Measurements from ENCODE around the gene CCNA2. TPM values are rescaled to one million over a fixed set of nuclear protein-coding genes. Genes with fewer than 3 reads are reported as not detected.
A peak's percentile ranks its signal among the peaks of the same experiment; 100 is the strongest.

Gene CCNA2
- total RNA-seq, 2 donors from 2014 or later, result 46.3 to 64.1 TPM

- DNase-seq (ENCODE audit: low spot score), result no peak
- peak; percentile 2 to 29 for ATAC-seq
- Mint-ChIP-seq H3K36me3 (peaks cover 18% of the 10 kb centered on the region), H3K4me1 (ENCODE audit: low read depth in 2 of 2) (peaks cover 14 to 19% of the 10 kb centered on the region in 2 donors), H3K4me3 (peak overlapping the region; percentile 91), H3K27me3 (no peaks in the 10 kb centered on the region), H3K27ac (peak overlapping the region; percentile 85 to 89), H3K9me3 (no peaks in the 10 kb centered on the region)
These were observed 733 bp downstream of the CCNA2 start for GRCh38 chr4:121822796-121823504.

GRCh38 chr4:121822047-121822446 is 1.6 kb downstream of the CCNA2 start:
- Mint-ChIP-seq H3K4me1 (ENCODE audit: low read depth in 2 of 2) (peaks cover 14 to 19% of the 10 kb centered on the region in 2 donors), H3K36me3 (peaks cover 18% of the 10 kb centered on the region), H3K27me3 (no peaks in the 10 kb centered on the region), H3K9me3 (no peaks in the 10 kb centered on the region), H3K4me3 (peak overlapping the region; percentile 91), H3K27ac (peak overlapping the region in 1 of 2 donors; percentile 85)
- DNase-seq (ENCODE audit: low spot score) (no peak), ATAC-seq (no peak)

- no peak for ATAC-seq
- Mint-ChIP-seq H3K9me3 (no peaks in the 10 kb centered on the region), H3K36me3 (peaks cover 22% of the 10 kb centered on the region), H3K4me1 (ENCODE audit: low read depth in 2 of 2) (peaks cover 14 to 17% of the 10 kb centered on the region in 2 donors), H3K4me3 (no peak overlapping the region), H3K27me3 (no peaks in the 10 kb centered on the region), H3K27ac (no peak overlapping the region)
- DNase-seq (ENCODE audit: low spot score), result no peak
These were observed 4.3 kb downstream of the CCNA2 start for GRCh38 chr4:121819216-121819965.

- no peaks in the 10 kb centered on the region for H3K27me3 Mint-ChIP-seq
- peaks cover 27% of the 10 kb centered on the region for H3K36me3 Mint-ChIP-seq
- DNase-seq (ENCODE audit: low spot score) (no peak), ATAC-seq (no peak)
- no peaks in the 10 kb centered on the region for H3K9me3 Mint-ChIP-seq
- no peak overlapping the region for H3K4me3 Mint-ChIP-seq
- peaks cover 7 to 14% of the 10 kb centered on the region in 2 donors for H3K4me1 Mint-ChIP-seq (ENCODE audit: low read depth in 2 of 2)
- H3K27ac Mint-ChIP-seq, result no peak overlapping the region
These were observed 5.5 kb downstream of the CCNA2 start for GRCh38 chr4:121818215-121818614.

- no peaks in the 10 kb centered on the region for H3K9me3 Mint-ChIP-seq
- H3K27me3 Mint-ChIP-seq, result no peaks in the 10 kb centered on the region
- H3K4me1 Mint-ChIP-seq (ENCODE audit: low read depth in 2 of 2), result peaks cover 2 to 12% of the 10 kb centered on the region in 2 donors
- H3K27ac Mint-ChIP-seq, result no peak overlapping the region
- DNase-seq (ENCODE audit: low spot score) (no peak), ATAC-seq (peak in 1 of 2 donors; percentile 6)
- peaks cover 25% of the 10 kb centered on the region for H3K36me3 Mint-ChIP-seq
- no peak overlapping the region for H3K4me3 Mint-ChIP-seq
These were observed 6.0 kb downstream of the CCNA2 start for GRCh38 chr4:121817701-121818100.

GRCh38 chr4:121817006-121817405 is 6.7 kb downstream of the CCNA2 start:
- H3K27ac Mint-ChIP-seq, result no peak overlapping the region
- H3K36me3 Mint-ChIP-seq, result peaks cover 21% of the 10 kb centered on the region

GRCh38 chr4:121814756-121815155 is 8.9 kb downstream of the CCNA2 start:
- DNase-seq (ENCODE audit: low spot score) (no peak), ATAC-seq (no peak)
- Mint-ChIP-seq H3K4me1 (ENCODE audit: low read depth in 2 of 2) (peaks cover 3 to 6% of the 10 kb centered on the region in 2 donors), H3K36me3 (peaks cover 24% of the 10 kb centered on the region), H3K4me3 (no peak overlapping the region), H3K27ac (no peak overlapping the region), H3K27me3 (no peaks in the 10 kb centered on the region), H3K9me3 (no peaks in the 10 kb centered on the region)

More at GRCh38 chr4:121817006-121817405, 6.7 kb downstream of the CCNA2 start:
- H3K4me1 Mint-ChIP-seq (ENCODE audit: low read depth in 2 of 2), result peaks cover 0 to 6% of the 10 kb centered on the region in 2 donors
- DNase-seq (ENCODE audit: low spot score) (no peak), ATAC-seq (no peak)
- H3K9me3 Mint-ChIP-seq, result no peaks in the 10 kb centered on the region
- H3K27me3 Mint-ChIP-seq, result no peaks in the 10 kb centered on the region
- no peak overlapping the region for H3K4me3 Mint-ChIP-seq

GRCh38 chr4:121811122-121811521 is 12.6 kb downstream of the CCNA2 start:
- no peak overlapping the region for H3K27ac Mint-ChIP-seq
- ATAC-seq (peak in 1 of 2 donors; percentile 51), DNase-seq (ENCODE audit: low spot score) (no peak)
- peaks cover 14% of the 10 kb centered on the region for H3K36me3 Mint-ChIP-seq
- H3K9me3 Mint-ChIP-seq, result no peaks in the 10 kb centered on the region
- H3K4me3 Mint-ChIP-seq, result no peak overlapping the region
- peaks cover 0 to 3% of the 10 kb centered on the region in 2 donors for H3K4me1 Mint-ChIP-seq (ENCODE audit: low read depth in 2 of 2)
- no peaks in the 10 kb centered on the region for H3K27me3 Mint-ChIP-seq

- Mint-ChIP-seq H3K27ac (no peak overlapping the region), H3K27me3 (no peaks in the 10 kb centered on the region), H3K4me1 (ENCODE audit: low read depth in 2 of 2) (peaks cover 19 to 24% of the 10 kb centered on the region in 2 donors), H3K9me3 (no peaks in the 10 kb centered on the region), H3K4me3 (no peak overlapping the region), H3K36me3 (peaks cover 29% of the 10 kb centered on the region)
- DNase-seq (ENCODE audit: low spot score) (no peak), ATAC-seq (no peak)
These were observed 17.3 kb downstream of the CCNA2 start for GRCh38 chr4:121806411-121806810.

GRCh38 chr4:121801715-121802075 is 22.0 kb downstream of the CCNA2 start:
- Mint-ChIP-seq H3K27ac (peak overlapping the region; percentile 90 to 98), H3K36me3 (peaks cover 19% of the 10 kb centered on the region), H3K27me3 (no peaks in the 10 kb centered on the region), H3K9me3 (no peaks in the 10 kb centered on the region), H3K4me1 (ENCODE audit: low read depth in 2 of 2) (peaks cover 35 to 42% of the 10 kb centered on the region in 2 donors), H3K4me3 (peak overlapping the region; percentile 93)
- no peak for ATAC-seq
- DNase-seq (ENCODE audit: low spot score), result no peak

GRCh38 chr4:121800961-121801714 is 22.5 kb downstream of the CCNA2 start, which contains the start of gene EXOSC9:
Gene EXOSC9 (plus strand): TSS chr4:121801323. CDS start chr4:121801425, 102 bp downstream.
- Mint-ChIP-seq H3K4me3 (peak within 1 kb of the TSS; percentile 93), H3K27ac (peak within 1 kb of the TSS; percentile 90 to 98), H3K36me3 (peaks cover 19% of the 10 kb centered on the region), H3K4me1 (ENCODE audit: low read depth in 2 of 2) (peaks cover 35 to 42% of the 10 kb centered on the region in 2 donors), H3K9me3 (no peaks in the 10 kb centered on the region), H3K27me3 (peaks cover 2% of the 10 kb centered on the region in 2 donors)
- DNase-seq (ENCODE audit: low spot score), result peak; percentile 94
- ATAC-seq, result peak; percentile 89 to 91

- peak; percentile 3 to 48 for ATAC-seq
- Mint-ChIP-seq H3K27me3 (peaks cover 4 to 6% of the 10 kb centered on the region in 2 donors), H3K4me1 (ENCODE audit: low read depth in 2 of 2) (peaks cover 35 to 42% of the 10 kb centered on the region in 2 donors), H3K9me3 (no peaks in the 10 kb centered on the region), H3K36me3 (peaks cover 19% of the 10 kb centered on the region), H3K27ac (peak overlapping the region; percentile 90 to 98), H3K4me3 (peak overlapping the region; percentile 93)
- DNase-seq (ENCODE audit: low spot score), result no peak
These were observed 23.1 kb downstream of the CCNA2 start for GRCh38 chr4:121800638-121800960.

GRCh38 chr4:121799867-121800501 is 23.7 kb downstream of the CCNA2 start:
- Mint-ChIP-seq H3K27me3 (peaks cover 7 to 8% of the 10 kb centered on the region in 2 donors), H3K4me3 (peak overlapping the region; percentile 93), H3K36me3 (peaks cover 13% of the 10 kb centered on the region), H3K9me3 (no peaks in the 10 kb centered on the region), H3K27ac (peak overlapping the region; percentile 90 to 98), H3K4me1 (ENCODE audit: low read depth in 2 of 2) (peaks cover 32 to 37% of the 10 kb centered on the region in 2 donors)
- DNase-seq (ENCODE audit: low spot score) (no peak), ATAC-seq (no peak)
